T-helper 1 cell treated with Interleukin-12 subunit alpha and Interleukin-12 subunit beta and Interleukin-4 antibody, amounts not matched to agents 30 ng/mL and 1 ng/mL, for 36 hours (primary cell): ENCODE data around the gene C12orf43. TPM values are rescaled to one million over a fixed set of nuclear protein-coding genes. Genes with fewer than 3 reads are reported as not detected.
"Not testable (repeated sequence)": the region's sequence is repeated elsewhere in the genome, so short reads cannot be mapped to it uniquely, and the experiment has no call there.

Source experiments
- intact Hi-C: fragments of 100-400 bp; cut with micrococcal nuclease; formaldehyde crosslinking; loops from one replicate; pipeline ENCODE4 v1.15.1; 2024
- total RNA-seq: library from RNA; stranded (reverse); gene quantifications from 2 replicates; pipeline ENCODE4 v1.2.3, GENCODE V29; 2022

The C12orf43 gene, protein sequence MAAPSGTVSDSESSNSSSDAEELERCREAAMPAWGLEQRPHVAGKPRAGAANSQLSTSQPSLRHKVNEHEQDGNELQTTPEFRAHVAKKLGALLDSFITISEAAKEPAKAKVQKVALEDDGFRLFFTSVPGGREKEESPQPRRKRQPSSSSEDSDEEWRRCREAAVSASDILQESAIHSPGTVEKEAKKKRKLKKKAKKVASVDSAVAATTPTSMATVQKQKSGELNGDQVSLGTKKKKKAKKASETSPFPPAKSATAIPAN
- 19.9 and 23.2 TPM in 2 replicates for total RNA-seq

DNA sequence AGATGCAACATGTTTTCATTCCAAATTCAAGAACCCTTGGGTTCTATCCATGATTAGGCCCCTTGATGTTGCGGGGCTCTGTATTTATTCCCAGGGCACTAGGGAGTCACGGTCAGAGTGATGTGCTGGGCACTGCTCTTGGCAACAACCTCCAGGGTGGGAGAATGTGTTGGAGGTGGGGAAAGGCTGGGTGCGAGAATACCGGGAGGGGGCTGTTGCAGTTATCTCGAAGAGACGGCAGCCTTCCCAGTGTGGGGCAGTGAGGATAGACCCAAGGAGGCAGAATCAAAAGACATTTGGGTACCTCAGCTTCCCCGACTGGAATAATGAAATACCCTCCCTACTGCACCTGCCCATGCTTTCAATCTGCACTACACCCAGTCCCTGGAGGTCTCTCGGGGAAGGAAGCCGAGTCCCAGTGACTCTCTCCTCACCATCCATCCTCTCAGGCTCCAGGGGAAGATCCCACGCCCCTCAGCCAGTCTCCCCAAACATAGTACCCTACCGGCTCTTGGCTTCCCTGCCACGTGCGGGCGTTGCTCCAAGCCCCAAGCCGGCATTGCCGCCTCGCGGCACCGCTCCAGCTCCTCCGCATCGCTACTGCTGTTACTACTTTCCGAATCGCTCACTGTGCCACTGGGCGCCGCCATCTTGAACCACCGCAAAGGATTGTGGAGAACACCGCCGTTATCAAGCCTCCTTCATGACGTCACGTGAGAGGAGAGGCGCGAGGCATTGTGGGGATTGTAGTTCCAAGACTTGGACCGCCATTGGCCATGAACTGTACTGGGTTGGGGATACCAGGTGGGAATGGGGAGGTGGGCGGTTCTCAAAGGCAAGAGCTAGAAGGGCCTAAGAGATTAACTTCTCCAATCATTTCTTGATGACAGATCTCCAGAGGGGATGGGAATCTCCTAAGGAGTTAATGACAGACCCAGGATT, at the start of gene C12orf43:
Gene C12orf43 (minus strand): TSS at position 663 of the 942 bp plus-strand sequence. CDS start 13 bp downstream, at position 650.
- intact Hi-C loops, result loop anchor here (1.0 to 10.0 kb wide), 15 partner anchors 11 to 581 kb away; partner anchors contain the start of genes CAMKK2, COQ5, COX6A1 and OASL

DNA sequence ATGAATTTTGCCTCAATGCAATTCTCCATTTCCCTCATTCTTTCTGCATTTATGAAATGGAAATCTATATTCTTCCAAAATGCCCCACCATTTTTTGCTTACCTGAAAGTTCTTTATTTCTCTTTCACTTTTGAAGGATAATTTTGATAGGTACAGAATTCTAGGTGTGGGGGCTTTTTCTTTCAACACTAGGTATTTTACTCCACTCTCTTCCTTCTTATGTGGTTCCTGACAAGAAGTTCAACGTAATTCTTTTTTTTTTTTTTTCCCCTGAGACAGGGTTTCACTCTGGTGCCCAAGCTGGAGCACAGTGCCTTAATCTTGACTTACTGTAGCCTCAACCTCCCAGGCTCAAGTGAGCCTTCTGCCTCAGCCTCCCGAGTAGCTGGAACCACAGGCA, 49.1 kb upstream of the C12orf43 start:
- intact Hi-C loops, result no loop called here

DNA sequence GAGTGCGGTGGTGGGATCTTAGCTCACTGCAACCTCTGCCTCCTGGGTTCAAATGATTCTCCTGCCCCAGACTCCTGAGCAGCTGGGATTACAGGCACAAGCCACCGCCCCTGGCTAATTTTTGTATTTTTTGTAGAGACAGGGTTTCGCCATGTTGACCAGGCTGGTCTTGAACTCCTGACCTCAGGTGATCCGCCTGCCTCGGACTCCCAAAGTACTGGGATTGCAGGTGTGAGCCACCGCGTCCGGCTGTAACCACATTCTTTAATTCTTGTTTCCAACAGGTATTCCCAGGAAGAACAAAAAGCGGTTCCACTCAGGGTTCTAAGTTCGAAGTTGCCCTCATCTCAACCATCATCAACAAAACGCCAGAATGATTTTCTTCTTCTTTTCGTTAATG, 48.3 kb upstream of the C12orf43 start:
- intact Hi-C loops, result not testable (repeated sequence)

DNA sequence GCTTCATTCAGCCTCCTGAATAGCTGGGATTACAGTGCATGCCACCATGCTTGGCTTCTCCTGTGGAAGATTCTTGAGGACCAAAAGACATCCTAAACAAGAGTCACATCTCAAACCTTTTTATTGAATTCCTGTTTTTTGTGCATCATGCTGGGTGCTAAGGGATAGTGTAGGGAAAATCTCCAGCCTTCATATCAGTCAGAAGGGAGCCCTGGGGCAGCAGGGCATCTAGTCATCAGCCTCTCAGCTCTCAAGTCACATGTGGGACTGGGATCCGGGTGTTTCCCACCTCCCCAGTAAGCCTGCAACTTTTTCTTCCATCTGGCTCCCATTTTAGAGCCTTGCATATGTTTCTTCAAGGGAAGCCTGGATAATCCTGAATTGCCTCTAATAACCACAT, 47.8 kb upstream of the C12orf43 start:
- intact Hi-C loops, result no loop called here

DNA sequence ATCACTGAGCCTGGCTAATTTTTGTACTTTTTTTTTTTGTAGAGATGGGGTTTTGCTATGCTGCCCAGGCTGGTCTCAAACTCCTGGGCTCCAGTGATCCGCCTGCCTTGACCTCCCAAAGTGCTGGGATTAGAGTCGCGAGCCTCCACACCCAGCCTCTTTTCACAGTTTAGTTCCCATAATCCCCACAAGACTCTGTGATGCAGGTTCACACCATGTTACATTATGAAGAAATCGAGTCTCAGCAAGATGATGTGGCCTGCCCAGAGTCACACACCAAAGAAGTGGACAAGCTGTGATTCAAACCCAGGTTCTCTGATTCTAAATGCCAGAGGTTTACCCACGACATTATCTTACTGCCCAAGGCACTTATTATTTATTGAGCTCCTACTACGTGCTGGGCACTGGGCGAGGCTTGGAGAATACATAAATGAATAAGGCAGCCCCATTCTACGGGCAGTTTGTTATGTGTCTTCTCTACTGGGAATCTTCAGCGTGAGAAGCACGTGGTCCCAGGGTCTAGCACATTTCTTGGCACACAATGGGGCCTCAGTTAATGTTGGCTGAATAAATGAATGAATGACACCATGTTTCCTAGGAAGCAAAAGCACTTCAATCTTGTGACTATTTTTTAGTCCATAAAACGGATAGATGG, 46.2 kb upstream of the C12orf43 start:
- intact Hi-C loops, result no loop called here

DNA sequence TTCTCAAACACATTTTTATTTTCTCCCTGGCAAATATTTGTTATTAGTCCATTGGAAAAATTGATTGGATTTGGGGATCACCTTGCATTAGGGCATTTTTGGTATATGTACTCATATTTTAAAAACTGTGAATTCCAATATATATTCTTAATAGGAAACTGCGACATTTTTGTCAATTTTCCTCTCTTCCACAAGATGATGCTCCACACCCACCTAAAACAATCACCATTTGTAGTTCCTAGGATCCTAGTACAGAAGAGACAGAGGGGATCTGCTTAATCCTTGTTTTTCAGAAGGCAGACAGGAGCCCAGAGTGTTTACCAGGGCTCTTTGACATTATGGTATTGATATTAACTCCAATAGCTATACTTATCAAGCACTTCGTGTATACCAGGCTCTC, 45.5 kb upstream of the C12orf43 start:
- intact Hi-C loops, result loop anchor here (2.0 kb wide), 1 partner anchor 163 kb away; no protein-coding TSS in a partner anchor

DNA sequence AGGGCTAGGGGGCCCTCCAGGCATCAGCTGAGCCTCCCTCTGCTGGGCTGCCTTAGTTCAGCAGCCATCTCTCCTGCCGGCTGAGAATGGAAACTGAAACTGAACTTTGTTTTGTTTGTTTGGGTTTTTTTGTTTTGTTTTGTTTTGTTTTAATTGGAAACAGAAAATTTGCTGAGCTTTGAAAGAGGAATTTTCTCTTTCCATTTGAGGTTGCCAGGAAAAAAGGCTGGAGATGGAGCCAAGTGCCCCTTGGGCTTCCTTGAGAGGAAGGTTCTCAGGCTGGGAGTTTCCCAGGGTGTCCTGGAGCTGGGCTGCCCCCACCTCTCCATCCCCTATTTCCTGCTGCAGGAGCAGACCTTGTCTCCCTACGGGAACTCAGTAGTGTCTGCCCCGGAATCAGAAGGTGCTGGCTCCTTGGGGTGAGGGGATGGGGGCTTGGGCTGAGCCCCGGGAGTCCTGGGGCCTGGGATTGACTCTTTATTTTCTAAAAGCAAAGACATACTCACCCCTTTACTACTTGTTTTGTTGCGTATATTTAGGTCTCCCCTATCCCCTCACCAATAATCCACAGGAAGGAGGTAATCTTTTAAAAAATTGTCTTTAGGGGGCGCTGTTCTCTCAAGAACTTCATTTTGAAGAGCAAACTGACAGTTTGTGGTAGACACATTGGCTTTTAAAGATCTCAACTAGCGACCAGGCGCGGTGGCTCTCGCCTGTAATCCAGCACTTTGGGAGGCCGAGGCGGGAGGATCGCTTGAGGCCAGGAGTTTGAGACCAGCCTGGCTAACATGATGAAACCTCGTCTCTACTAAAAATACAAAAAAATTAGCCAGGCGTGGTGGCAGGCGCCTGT, 44.1 kb upstream of the C12orf43 start:
- intact Hi-C loops, result loop anchor here (1.0 to 2.0 kb wide), 15 partner anchors 21 to 479 kb away; partner anchors contain the start of genes C12orf43, CAMKK2, OASL and P2RX4

DNA sequence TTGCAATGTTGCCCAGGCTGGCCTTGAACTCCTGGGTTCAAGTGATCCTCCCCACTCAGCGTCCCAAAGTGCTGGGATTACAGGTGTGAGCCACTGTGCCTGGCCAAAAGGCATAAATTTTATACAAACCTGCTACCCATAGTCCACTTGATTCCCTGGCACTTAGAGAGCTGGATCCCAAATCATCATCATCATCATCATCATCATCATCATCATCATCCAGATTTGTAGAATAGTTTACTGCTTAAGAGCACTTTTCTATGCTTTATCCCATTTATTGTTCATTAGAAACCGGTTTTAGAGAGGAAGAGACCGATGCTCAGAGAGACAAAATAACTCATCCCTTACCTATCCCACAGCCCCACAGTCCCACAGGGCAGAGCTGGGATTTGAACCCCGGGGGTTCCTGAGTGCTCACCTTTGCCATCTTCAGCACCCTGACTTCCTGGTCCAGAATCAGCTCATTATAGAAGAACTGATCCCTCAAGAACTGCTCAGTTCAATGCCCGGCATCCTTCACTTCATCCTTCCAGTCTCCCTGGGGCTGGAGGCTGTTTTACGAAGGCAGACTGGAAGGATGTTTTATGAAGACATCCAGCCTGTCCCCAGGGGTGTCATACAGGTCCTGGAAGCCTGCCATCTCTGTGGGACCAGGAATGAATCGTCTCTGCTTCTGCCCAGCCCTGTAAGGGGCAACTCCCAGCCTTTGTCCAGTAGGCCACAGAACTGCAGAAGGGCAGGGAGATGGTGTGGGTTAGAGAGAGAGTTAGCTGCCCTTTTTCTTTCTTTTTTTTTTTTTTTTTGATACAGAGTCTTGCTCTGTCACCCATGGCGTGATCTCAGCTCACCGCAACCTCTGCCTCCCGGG, 43.0 kb upstream of the C12orf43 start:
- intact Hi-C loops, result no loop called here

DNA sequence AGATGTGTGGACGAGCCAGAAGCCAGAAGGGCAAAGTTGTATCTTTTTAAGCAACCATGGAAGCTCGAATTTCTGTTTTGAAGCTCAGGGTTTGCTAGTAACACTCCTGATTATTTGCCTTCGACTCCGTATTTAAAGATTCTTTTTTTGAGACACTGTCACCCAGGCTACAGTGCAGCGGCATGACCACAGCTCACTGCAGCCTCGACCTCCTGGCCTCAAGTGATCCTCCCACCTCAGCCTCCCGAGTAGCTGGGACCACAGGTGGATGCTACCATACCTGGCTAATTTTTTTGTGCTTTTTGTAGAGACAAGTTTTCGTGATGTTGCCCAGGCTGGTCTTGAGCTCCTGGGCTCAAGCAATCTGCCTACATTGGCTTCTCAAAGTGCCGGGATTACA, 41.5 kb upstream of the C12orf43 start:
- intact Hi-C loops, result no loop called here

DNA sequence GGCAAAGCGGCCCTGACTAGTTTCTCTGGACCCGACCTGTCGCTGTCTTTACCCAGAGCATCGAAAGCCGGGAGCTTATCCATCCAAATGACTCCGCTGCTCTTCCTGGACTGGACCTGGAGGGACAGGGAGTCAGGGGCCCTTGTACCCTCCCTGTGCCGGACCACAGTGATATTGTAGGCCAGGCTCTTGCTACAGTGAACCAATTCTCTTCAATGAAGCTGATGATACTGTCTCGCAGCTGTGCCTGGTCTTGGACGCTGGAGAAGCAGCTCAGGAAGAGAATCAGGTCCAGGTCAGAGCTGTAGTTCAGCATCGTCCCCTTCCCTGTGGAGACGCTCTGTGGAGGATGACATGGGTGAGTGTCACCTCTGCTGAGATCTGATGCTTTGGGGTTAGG, 37.4 kb upstream of the C12orf43 start:
- intact Hi-C loops, result no loop called here

DNA sequence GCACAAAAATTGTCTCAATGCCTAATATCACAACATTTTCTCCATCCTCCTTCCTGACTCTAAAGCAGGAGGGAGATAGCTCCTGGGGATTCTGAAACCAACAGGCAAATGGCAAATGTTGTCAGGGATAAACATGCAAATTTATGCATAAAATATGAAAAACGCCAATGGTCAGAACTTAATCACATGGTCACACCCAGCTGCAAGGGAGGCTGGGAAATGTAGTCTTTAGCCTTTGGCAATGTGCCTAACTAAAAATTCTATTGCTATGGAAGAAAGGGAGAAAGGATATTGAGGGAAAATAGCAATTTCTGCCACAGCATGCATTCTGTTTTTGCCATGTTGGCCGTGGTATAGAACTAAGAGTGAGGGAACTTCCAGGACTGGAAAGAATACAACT, 34.4 kb upstream of the C12orf43 start:
- intact Hi-C loops, result no loop called here

DNA sequence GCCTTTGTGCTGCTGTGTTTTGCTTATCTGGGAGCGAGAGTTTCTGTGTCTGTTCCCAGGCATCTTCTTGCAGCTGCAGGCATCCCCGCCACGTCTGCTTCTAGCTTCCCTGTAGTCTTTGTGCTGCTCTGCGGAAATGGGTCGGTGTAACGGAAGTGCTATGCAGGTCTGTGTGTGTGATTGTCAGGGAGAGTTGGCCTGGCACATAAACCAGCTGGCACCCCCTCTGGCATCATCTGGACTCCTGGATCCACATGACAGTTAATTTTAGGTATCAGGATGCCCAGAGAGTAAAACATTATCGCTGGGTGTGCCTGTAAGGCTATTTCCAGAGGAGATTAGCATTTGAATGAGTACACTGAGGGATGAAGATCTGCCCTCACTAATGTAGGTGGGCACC, 32.2 kb upstream of the C12orf43 start:
- intact Hi-C loops, result no loop called here

DNA sequence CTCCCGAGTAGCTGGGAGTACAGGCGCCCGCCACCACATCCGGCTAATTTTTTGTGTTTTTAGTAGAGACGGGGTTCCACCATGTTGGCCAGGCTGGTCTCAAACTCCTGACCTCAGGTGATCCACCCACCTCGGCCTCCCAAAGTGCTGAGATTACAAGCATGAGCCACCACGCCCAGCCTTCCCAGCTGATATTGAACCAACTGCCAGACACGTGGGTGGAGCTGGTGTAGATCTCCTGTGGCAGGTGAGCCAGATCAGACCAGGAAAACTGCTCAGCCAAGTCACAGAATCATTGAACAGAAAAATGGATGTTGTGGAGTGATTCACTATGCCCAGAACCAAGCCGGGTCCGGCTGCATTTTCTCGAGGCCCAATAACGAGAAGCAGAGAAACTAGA, 31.1 kb upstream of the C12orf43 start:
- intact Hi-C loops, result not testable (repeated sequence)

DNA sequence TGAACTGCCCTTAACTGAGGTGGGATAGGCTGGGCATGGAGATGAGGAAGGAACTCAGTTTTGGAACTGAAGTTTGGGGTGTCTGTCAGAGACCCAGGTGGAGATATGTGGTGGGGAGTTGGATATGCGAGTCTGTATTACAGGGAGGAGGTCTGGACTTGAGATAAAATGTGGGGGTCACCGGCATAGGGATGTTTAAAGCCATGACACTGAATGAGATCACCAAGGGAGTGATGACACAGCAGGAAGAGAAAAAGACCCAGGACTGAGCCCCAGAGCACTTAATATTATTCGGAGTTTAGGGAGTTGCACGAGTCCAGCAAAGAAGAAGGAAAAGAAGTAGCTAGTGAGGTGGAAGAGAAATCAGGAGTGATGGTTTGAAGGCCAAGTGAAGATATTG, 26.8 kb upstream of the C12orf43 start:
- intact Hi-C loops, result no loop called here

DNA sequence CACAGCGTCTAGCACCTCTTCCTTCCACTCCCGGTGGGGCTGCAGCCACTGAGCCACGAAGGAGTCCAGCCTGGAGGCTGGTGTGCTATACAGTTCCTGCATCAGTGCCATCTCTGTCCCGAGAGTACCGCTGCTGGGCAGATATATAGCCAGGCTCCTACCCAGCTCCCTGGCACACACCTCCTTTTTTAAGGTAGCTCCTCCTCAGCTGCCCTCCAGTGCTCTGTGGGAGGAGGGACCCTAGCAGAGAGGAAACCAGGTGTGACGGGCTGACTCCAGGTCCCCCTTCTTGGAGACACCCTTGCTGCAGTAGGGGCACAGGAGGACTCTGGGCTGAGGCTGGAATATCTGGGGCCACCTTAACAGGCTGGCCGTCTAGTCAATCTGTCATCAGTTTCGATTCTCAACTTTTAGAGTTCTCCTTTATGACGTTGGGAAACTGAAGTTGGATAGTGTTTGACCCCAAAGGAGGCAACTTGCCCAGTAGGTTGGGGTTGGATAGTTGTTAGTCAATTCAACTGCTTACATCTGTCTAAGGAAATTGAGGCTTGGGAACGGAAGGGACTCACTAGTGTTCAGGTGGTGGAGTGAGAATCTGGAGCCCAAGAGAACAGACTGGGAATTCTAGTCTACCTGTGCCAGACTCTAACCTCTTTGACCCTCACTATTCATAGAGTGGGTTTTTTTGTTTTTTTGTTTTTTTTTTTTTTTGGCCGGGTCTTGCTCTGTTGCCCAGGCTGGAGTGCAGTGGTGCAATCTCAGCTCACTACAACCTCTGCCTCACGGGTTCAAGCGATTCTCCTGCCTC, 22.8 kb upstream of the C12orf43 start, which contains the start of gene OASL:
Gene OASL (minus strand): TSS at position 386 of the 808 bp plus-strand sequence. CDS start 275 bp downstream, at position 111.
- intact Hi-C loops, result loop anchor here (1.0 to 2.0 kb wide), 4 partner anchors 21 to 352 kb away; partner anchors contain the start of genes C12orf43 and MLEC

DNA sequence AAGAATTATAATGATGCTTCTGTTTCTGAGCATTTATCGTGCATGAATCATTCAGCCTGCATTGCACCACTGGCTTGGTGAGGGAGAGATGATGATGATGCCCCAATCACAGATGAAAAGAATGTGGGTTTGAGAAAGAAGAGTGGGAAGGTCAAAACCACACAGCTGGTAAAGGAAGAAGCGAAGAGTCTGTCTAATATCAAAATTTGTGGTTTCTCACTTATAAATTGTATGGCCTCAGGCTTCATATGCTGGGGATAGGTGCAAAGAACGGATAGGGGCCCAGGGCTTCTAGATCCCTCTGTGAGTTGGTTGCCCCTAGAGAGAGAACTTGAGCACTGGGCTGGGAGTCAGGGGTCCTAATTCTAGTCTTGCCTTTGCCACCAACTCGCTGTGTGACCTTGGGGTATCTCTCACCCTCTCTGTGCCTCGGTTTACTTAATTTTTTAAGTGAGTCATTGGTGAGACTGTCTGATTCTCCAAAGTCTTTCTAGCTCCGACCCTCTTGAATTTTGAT, 20.6 kb upstream of the C12orf43 start:
- intact Hi-C loops, result no loop called here

DNA sequence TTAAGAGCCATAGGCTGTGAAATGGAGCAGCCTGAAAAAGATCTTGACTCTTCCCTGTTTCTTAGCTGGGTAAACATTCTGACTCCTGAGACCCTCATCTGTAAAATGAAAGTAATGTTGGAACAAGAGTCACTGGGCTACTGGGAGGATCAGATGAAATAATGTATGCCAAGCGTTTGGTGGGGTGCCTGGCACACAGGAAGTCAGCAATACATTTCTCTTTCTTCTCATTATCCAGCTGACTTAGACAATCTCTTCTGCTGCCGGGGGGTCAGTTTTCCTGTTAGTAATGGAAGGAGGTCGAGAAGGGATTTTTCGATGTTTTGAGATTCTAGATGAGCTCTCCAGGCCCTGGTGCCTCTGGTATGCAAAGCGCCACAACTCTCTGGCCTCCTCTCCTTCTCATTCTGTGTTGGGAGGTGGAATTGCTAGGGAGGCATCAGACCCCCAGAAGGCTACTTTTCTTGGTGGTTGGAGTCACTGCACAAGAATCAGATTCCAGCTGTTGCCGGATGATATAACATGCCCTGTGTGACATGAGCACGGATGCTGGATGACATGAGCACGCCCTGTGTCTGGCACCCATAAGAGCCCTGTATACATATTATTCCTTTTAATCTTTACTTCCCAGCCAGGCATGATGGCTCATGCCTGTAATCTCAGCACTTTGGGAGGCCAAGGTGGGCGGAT, 18.5 kb upstream of the C12orf43 start:
- intact Hi-C loops, result loop anchor here (1.0 kb wide), 2 partner anchors 18 to 26 kb away; partner anchors contain the start of gene C12orf43
